PC-9 (cell line): Measurements from ENCODE around the gene PRKAR1A. TPM values are rescaled to one million over a fixed set of nuclear protein-coding genes. Genes with fewer than 3 reads are reported as not detected.
A peak's percentile ranks its signal among the peaks of the same experiment; 100 is the strongest.

Experiments used
- Bru-seq: library from RNA; stranded (reverse); fragments of 400-500 nt; gene quantifications from one replicate; lab custom pipeline; 2021; lab: Mats Ljungman, UMichigan
- BruChase-seq, 2 experiments: library from RNA; stranded (reverse); fragments of 400-500 nt; gene quantifications; one replicate each; lab custom pipeline; 2021; lab: Mats Ljungman, UMichigan
- BruUV-seq: library from RNA; stranded (reverse); fragments of 400-500 nt; replicated peaks from 2 replicates; lab custom pipeline; 2021; lab: Mats Ljungman, UMichigan
- CTCF ChIA-PET: fragments of 300-600 bp; sonication (Branson Sonifier 250); formaldehyde crosslinking; loops from one replicate; lab custom pipeline; 2022; ENCODE audit warnings: antibody characterized with exemption; lab: Charles Lee
- POLR2A ChIA-PET: fragments of 300-600 bp; sonication (Branson Sonifier 250); formaldehyde crosslinking; loops from one replicate; lab custom pipeline; 2022; ENCODE audit warnings: antibody characterized with exemption; ENCODE audit not compliant: unreplicated experiment; lab: Charles Lee
- DNase-seq, 2 experiments: peaks; one replicate each; pipeline versions ENCODE4 v3.0.0 to v3.0.0-alpha.2; 2015 to 2022; ENCODE audit warnings: mixed read lengths in 1 of 2
- H2AFZ ChIP-seq: fragments of 200-600 bp; sonication (generic); 2 replicates; pipeline ENCODE4 v1.8.1; 2017; ENCODE audit warnings: antibody characterized with exemption
- H3F3A ChIP-seq: fragments of 200-600 bp; sonication (generic); 2 replicates; pipeline ENCODE4 v1.8.1; 2017; ENCODE audit warnings: antibody characterized with exemption, mild to moderate bottlenecking, low read depth; ENCODE audit not compliant: insufficient read depth
- H3K27ac ChIP-seq: fragments of 200-600 bp; sonication (generic); 2 replicates; pipeline ENCODE4 v1.6.1; 2016; ENCODE audit warnings: mixed run types
- H3K27me3 ChIP-seq: fragments of 200-600 bp; sonication (generic); 2 replicates; pipeline ENCODE4 v1.6.1; 2016; ENCODE audit warnings: low read depth, mixed run types; ENCODE audit not compliant: insufficient read depth
- H3K36me3 ChIP-seq: fragments of 200-600 bp; sonication (generic); 2 replicates; pipeline ENCODE4 v1.6.1; 2016; ENCODE audit warnings: low read depth, mixed run types
- H3K4me1 ChIP-seq: fragments of 200-600 bp; sonication (generic); replicated peaks from 2 replicates; pipeline ENCODE4 v1.6.1; 2016; ENCODE audit warnings: mixed run types; ENCODE audit not compliant: insufficient read depth
- H3K4me2 ChIP-seq: fragments of 200-600 bp; sonication (generic); 2 replicates; pipeline ENCODE4 v1.6.1; 2017; ENCODE audit warnings: mixed run types
- H3K4me3 ChIP-seq: fragments of 200-600 bp; sonication (generic); 2 replicates; pipeline ENCODE4 v1.6.1; 2016; ENCODE audit warnings: mixed run types
- H3K79me2 ChIP-seq: fragments of 200-600 bp; sonication (generic); 2 replicates; pipeline ENCODE4 v1.6.1; 2017; ENCODE audit warnings: low read depth, mixed run types
- H3K9me2 ChIP-seq: fragments of 200-600 bp; sonication (generic); 2 replicates; pipeline ENCODE4 v1.8.1; 2017; ENCODE audit warnings: mild to moderate bottlenecking; ENCODE audit not compliant: insufficient read depth
- H3K9me3 ChIP-seq: fragments of 200-600 bp; sonication (generic); 2 replicates; pipeline ENCODE4 v1.8.1; 2016; ENCODE audit warnings: low read depth; ENCODE audit not compliant: insufficient read depth
- H4K20me1 ChIP-seq: fragments of 200-600 bp; sonication (generic); 2 replicates; pipeline ENCODE4 v1.8.1; 2017; ENCODE audit not compliant: insufficient read depth
- CTCF ChIP-seq: fragments of 200-600 bp; sonication (generic); conservative IDR thresholded peaks from 2 replicates; pipeline ENCODE4 v1.6.1; 2017; ENCODE audit warnings: mixed run types, antibody characterized with exemption, mild to moderate bottlenecking, moderate library complexity
- EZH2 ChIP-seq: fragments of 200-600 bp; sonication (generic); IDR thresholded peaks from 2 replicates; pipeline ENCODE4 v1.8.0; 2017; ENCODE audit warnings: antibody characterized with exemption, low read depth
- intact Hi-C: fragments of 100-400 bp; cut with micrococcal nuclease; formaldehyde crosslinking; loops from one replicate; pipeline ENCODE4 v1.10.0; 2022; ENCODE audit not compliant: unreplicated experiment
- long read RNA-seq: library from polyadenylated mRNA; stranded (forward); transcript quantifications from one replicate; pipeline ENCODE4 v2.0.0, GENCODE V29; 2022
- total RNA-seq: library from RNA; stranded (reverse); gene quantifications from 2 replicates; pipeline ENCODE4 v1.2.3, GENCODE V29; 2021

Gene PRKAR1A
- total RNA-seq (161 and 181 TPM in 2 replicates), Bru-seq, nascent RNA (percentile 92 among the genes with signal in this experiment), BruChase-seq, experiment 1, labeled RNA remaining after a 2-hour chase (percentile 88 among the genes with signal in this experiment), BruChase-seq, experiment 2, labeled RNA remaining after a 6-hour chase (percentile 96 among the genes with signal in this experiment)
- long read RNA-seq, full-length matches to known transcripts, result 230 of 272 reads
- long read RNA-seq, partial matches to known transcripts, result 15 of 272 reads
- long read RNA-seq, other reads (novel, unspliced or antisense), result 27 of 272 reads

- Histone ChIP-seq H3K4me3 (peak within 1 kb of the TSS; percentile 94), H2AFZ (peak within 1 kb of the TSS; percentile 97), H3K4me1 (peaks cover 20% of the 10 kb centered on the region), H3F3A (0 out of 2 replicates have a peak, but pooled peaks cover 6% of the 10 kb centered on the region), H3K4me2 (peak within 1 kb of the TSS; percentile 86), H3K9me3 (no peaks in the 10 kb centered on the region), H3K27me3 (no peaks in the 10 kb centered on the region), H3K36me3 (peaks cover 22% of the 10 kb centered on the region; the same call in 1 of the 2 replicates), H3K9me2 (no peaks in the 10 kb centered on the region), H3K27ac (peak within 1 kb of the TSS; percentile 63), H4K20me1 (peaks cover 17% of the 10 kb centered on the region), H3K79me2 (peaks cover 45% of the 10 kb centered on the region)
- CTCF ChIA-PET, result no interaction called here
- POLR2A ChIA-PET, result interaction anchor here (0.8 kb wide), 1 partner anchor 828 kb away, joined by 3 read pairs; no protein-coding TSS in a partner anchor
- TF ChIP-seq CTCF, result no peak
- TF ChIP-seq EZH2, result no peak
- no TSS peak for BruUV-seq
- intact Hi-C loops, result loop anchor here (2.0 kb wide), 1 partner anchor 56 kb away; the partner anchor contains the start of gene WIPI1
- DNase-seq, result peak; percentile 81 to 87
Observed at GRCh38 chr17:68512247-68512959, at the start of gene PRKAR1A. Gene PRKAR1A, plus strand, starts transcription at chr17:68512430. Its CDS starts 2,970 bp downstream, at chr17:68515400.

GRCh38 chr17:68463211-68464019 is 48.8 kb upstream of the PRKAR1A start:
- H3K9me3 ChIP-seq, result no peaks in the 10 kb centered on the region
- H3K4me3 ChIP-seq, result no peak overlapping the region
- H3K9me2 ChIP-seq, result no peaks in the 10 kb centered on the region
- H3K4me2 ChIP-seq, result no peak overlapping the region
- H3K79me2 ChIP-seq, result no peaks in the 10 kb centered on the region
- ChIA-PET POLR2A (no interaction called here), CTCF (no interaction called here)
- TF ChIP-seq EZH2, result no peak
- TF ChIP-seq CTCF, result peak; percentile 32; the same call in 1 of the 2 replicates
- no peaks in the 10 kb centered on the region for H4K20me1 ChIP-seq
- BruUV-seq, result no TSS peak
- peaks cover 11% of the 10 kb centered on the region; the same call in 1 of the 2 replicates for H3K4me1 ChIP-seq
- H3K27ac ChIP-seq, result no peak overlapping the region
- H3F3A ChIP-seq, result 0 out of 2 replicates have a peak, but pooled peaks cover under 1% of the 10 kb centered on the region
- H3K36me3 ChIP-seq, result no peaks in the 10 kb centered on the region
- no peak overlapping the region for H2AFZ ChIP-seq
- intact Hi-C loops, result loop anchor here (1.0 to 10.0 kb wide), 4 partner anchors 291 to 1749 kb away; no protein-coding TSS in a partner anchor
- DNase-seq, result no peak
- H3K27me3 ChIP-seq, result no peaks in the 10 kb centered on the region

DNA sequence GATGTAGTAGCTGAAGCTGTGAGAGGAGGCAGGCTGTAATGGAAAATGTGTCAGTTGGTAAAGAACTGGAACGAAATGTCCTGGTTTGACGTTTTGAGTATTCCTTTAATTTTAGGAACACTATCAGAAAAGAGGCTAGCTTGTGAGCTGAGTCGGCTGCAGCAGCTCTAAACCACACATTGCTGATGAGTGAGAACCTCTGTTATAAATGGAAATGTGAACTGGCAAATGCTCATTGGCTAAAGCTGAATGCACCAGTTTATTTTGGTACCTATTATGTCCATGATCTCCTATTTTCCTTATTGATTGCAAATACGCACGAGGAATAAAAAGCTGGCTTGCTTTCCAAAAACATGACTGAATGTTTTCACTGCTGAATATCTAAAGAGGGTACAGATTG is 43.9 kb upstream of the PRKAR1A start:
- CTCF ChIA-PET, result no interaction called here
- no peak overlapping the region for H3K4me2 ChIP-seq
- no peak overlapping the region for H3K27ac ChIP-seq
- no peaks in the 10 kb centered on the region for H3K9me2 ChIP-seq
- H3K4me3 ChIP-seq, result no peak overlapping the region
- H2AFZ ChIP-seq, result no peak overlapping the region
- no peak for TF ChIP-seq EZH2
- no peak for TF ChIP-seq CTCF
- H3K36me3 ChIP-seq, result no peaks in the 10 kb centered on the region
- H3K27me3 ChIP-seq, result no peaks in the 10 kb centered on the region
- H3F3A ChIP-seq, result no peaks in the 10 kb centered on the region
- H3K79me2 ChIP-seq, result no peaks in the 10 kb centered on the region
- H3K4me1 ChIP-seq, result no peaks in the 10 kb centered on the region
- H3K9me3 ChIP-seq, result no peaks in the 10 kb centered on the region
- no TSS peak for BruUV-seq
- POLR2A ChIA-PET, result interaction anchor here (0.6 kb wide), 1 partner anchor 402 kb away, joined by 24 read pairs; no protein-coding TSS in a partner anchor
- no peaks in the 10 kb centered on the region for H4K20me1 ChIP-seq
- no peak for DNase-seq
- intact Hi-C loops, result loop anchor here (10.0 kb wide), 3 partner anchors 364 to 1754 kb away; no protein-coding TSS in a partner anchor
